Measurements from ENCODE around the gene TBCE.
"Not testable (repeated sequence)": the region's sequence is repeated elsewhere in the genome, so short reads cannot be mapped to it uniquely, and the experiment has no call there.

TBCE gene

GRCh38 chr1:235357485-235358373 lies 9.5 kb upstream of the TBCE start:
- no peak for FAIRE-seq

- FAIRE-seq: no peak
These were observed 8.3 kb upstream of the TBCE start for GRCh38 chr1:235358899-235359298.

- FAIRE-seq: not testable (repeated sequence)
These were observed 3.0 kb upstream of the TBCE start for GRCh38 chr1:235364189-235364588.

GRCh38 chr1:235366286-235366685 lies 941 bp upstream of the TBCE start:
- FAIRE-seq: no peak

- FAIRE-seq: no peak
These were observed 1.2 kb downstream of the TBCE start for GRCh38 chr1:235368428-235368827.

- no peak for FAIRE-seq
These were observed 2.6 kb downstream of the TBCE start for GRCh38 chr1:235369802-235370201.

- FAIRE-seq: no peak
These were observed 8.8 kb downstream of the TBCE start for GRCh38 chr1:235375919-235376605.

GRCh38 chr1:235378134-235378735 lies 11.0 kb downstream of the TBCE start:
- not testable (repeated sequence) for FAIRE-seq

- not testable (repeated sequence) for FAIRE-seq
These were observed 14.9 kb downstream of the TBCE start for GRCh38 chr1:235381955-235382739.

- not testable (repeated sequence) for FAIRE-seq
These were observed 18.4 kb downstream of the TBCE start for GRCh38 chr1:235385633-235386032.

GRCh38 chr1:235391874-235392273 lies 24.6 kb downstream of the TBCE start:
- no peak for FAIRE-seq

- FAIRE-seq: no peak
These were observed 30.5 kb downstream of the TBCE start for GRCh38 chr1:235397733-235398132.

- FAIRE-seq: no peak
These were observed 32.4 kb downstream of the TBCE start for GRCh38 chr1:235399661-235400060.

- FAIRE-seq: no peak
These were observed 34.0 kb downstream of the TBCE start for GRCh38 chr1:235401251-235401650.

GRCh38 chr1:235402457-235403200 lies 35.4 kb downstream of the TBCE start:
- FAIRE-seq: no peak

- FAIRE-seq: no peak
These were observed 36.4 kb downstream of the TBCE start for GRCh38 chr1:235403593-235403992.

- FAIRE-seq: no peak
These were observed 37.0 kb downstream of the TBCE start for GRCh38 chr1:235404190-235404589.

GRCh38 chr1:235407419-235407818 lies 40.2 kb downstream of the TBCE start:
- no peak for FAIRE-seq

- FAIRE-seq: no peak
These were observed 41.3 kb downstream of the TBCE start for GRCh38 chr1:235408503-235408960.

- FAIRE-seq: no peak
These were observed 42.0 kb downstream of the TBCE start for GRCh38 chr1:235409042-235409820.

GRCh38 chr1:235410467-235410866 lies 43.2 kb downstream of the TBCE start:
- FAIRE-seq: no peak
